H1 (cell line): ENCODE results near the gene PTGES.

ENCODE experiments used
- CTCF ChIP-seq, 3 experiments: IDR thresholded peaks; 1 replicate in 2 of 3; 2 replicates in 1 of 3; pipeline versions ENCODE4 v1.5.1 to v1.6.1; 2011; ENCODE audit warnings: low read length in 3 of 3, mild to moderate bottlenecking in 3 of 3, inconsistent platforms in 2 of 3, low read depth in 1 of 3, moderate library complexity in 1 of 3; ENCODE audit not compliant: insufficient read depth in 1 of 3; ENCODE audit errors: control extremely low read depth in 1 of 3
- SP1 ChIP-seq: IDR thresholded peaks from 2 replicates; pipeline ENCODE4 v1.6.1; 2011; ENCODE audit warnings: low read depth, low read length

- TF ChIP-seq CTCF (IDR thresholded peaks at IDR 0.05; ENCODE audit: control extremely low read depth in 1 of 3, insufficient read depth in 1 of 3, low read depth in 1 of 3, low read length in 3 of 3): no peak
- no peak for TF ChIP-seq SP1
Observed at GRCh38 chr9:129714511-129715061, 38.3 kb downstream of the PTGES start.
